GM11168 (cell line): ENCODE results near the gene NPIPB4.
"Not testable (repeated sequence)": the region's sequence is repeated elsewhere in the genome, so short reads cannot be mapped to it uniquely, and the experiment has no call there.

ENCODE experiments used
- in situ Hi-C: fragments of 300-500 bp; cut with MboI; formaldehyde crosslinking; loops from one replicate; pipeline ENCODE4 v1.12.0; 2022; ENCODE audit warnings: low sequenced_read_pairs; ENCODE audit not compliant: unreplicated experiment

Gene NPIPB4

DNA sequence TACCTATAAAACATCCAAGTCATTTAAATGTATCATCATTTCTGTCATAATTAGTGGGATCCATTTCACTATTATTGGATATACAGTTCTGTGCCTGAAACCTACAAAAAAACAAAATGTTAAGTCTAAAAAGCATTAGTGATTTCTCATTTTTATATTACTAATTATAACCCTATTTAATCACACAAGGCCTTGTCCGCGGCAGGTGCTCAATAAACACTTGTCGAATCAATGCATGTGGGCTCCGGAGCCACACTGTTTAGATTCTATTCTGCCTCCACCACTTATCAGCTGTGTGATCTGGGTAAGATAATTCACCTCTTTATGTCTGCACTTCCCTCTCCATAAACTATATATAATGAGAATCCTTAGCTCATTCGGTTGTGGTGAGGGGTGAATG lies at the start of gene NPIPB4:
Gene NPIPB4 (minus strand): TSS at position 101 of the 400 bp plus-strand sequence. CDS start 378 bp downstream, outside the sequence.
- in situ Hi-C loops: not testable (repeated sequence)

DNA sequence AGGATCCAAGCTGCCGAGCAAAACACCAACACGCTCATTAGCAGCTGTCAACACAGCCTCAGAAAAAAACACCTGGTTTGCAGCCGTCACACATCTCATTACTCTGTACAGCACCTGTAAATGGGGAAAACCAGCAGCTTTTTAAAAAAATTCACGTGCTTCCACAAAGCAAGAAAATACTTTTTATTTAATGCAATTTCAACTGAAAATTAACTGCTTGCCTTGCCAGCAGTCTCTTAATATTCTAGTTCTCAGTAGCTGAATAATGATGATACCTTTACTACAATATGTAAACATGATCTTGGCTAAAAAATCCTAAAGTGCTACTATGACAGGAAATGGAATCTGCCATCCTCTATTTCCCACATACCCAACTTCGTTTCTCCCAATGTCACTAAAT lies 41.4 kb upstream of the NPIPB4 start:
- in situ Hi-C loops: not testable (repeated sequence)

DNA sequence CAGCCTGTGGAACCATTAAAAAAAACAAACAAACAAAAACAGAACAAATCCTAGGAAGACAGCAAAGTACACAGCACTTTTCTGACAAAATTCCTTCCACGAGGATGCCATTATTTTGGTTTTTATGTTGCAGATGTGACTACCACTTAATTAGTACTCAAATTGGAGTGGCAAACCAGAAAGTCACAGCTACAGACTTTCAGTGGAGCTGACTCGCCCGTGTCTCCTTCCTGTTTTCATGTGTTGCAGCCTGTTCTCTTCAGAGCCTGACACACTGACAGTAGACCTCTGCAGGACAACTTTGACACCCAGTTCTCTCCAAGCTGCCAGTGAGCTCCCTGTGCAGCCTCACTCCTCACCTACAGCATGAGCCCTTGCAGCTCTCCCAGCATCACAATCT lies 24.4 kb upstream of the NPIPB4 start:
- in situ Hi-C loops: not testable (repeated sequence)

DNA sequence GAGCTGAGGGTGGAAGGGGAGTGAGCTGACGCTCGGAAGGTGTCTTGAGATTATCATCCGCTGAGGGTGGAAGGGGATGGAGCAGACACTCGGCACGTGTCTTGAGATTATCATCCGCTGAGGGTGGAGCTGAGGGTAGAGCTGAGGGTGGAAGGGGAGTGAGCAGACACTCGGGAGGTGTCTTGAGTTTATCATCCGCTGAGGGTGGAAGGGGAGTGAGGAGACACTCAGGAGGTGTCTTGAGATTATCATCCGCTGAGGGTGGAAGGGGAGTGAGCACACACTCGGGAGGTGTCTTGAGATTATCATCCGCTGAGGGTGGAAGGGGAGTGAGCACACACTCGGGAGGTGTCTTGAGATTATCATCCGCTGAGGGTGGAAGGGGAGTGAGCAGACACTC lies 20.4 kb downstream of the NPIPB4 start:
- in situ Hi-C loops: not testable (repeated sequence)

DNA sequence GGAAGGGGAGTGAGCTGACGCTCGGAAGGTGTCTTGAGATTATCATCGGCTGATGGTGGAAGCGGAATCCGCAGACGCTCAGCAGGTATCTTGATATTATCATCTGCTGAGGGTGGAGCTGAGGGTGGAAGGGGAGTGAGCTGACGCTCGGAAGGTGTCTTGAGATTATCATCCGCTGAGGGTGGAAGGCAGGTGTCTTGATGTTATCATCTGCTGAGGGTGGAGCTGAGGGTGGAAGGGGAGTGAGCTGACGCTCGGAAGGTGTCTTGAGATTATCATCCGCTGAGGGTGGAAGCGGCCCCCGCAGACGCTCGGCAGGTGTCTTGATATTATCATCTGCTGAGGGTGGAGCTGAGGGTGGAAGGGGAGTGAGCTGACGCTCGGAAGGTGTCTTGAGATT lies 21.2 kb downstream of the NPIPB4 start:
- in situ Hi-C loops: not testable (repeated sequence)

DNA sequence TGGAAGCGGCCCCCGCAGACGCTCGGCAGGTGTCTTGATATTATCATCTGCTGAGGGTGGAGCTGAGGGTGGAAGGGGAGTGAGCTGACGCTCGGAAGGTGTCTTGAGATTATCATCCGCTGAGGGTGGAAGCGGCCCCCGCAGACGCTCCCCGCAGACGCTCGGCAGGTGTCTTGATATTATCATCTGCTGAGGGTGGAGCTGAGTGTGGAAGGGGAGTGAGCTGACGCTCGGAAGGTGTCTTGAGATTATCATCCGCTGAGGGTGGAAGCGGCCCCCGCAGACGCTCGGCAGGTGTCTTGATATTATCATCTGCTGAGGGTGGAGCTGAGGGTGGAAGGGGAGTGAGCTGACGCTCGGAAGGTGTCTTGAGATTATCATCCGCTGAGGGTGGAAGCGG lies 21.8 kb downstream of the NPIPB4 start:
- in situ Hi-C loops: not testable (repeated sequence)

DNA sequence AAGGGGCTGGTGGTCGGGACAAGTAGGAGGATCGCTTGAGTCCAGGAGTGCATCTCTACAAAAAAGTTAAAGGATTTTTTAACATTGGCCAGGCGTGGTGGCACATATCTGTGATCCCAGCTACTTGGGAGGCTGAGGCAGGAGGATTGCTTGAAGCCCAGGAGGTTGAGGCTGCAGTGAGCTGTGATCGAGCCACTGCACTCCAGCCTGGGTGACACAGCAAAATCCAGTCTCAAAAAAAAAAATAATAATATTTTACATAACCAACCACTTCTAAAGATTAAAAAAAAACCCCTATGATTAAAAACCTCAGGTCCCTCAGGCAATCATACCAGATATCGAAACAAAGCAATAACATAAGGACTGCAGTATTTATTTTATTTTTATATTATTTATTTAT lies 23.3 kb downstream of the NPIPB4 start:
- in situ Hi-C loops: not testable (repeated sequence)

DNA sequence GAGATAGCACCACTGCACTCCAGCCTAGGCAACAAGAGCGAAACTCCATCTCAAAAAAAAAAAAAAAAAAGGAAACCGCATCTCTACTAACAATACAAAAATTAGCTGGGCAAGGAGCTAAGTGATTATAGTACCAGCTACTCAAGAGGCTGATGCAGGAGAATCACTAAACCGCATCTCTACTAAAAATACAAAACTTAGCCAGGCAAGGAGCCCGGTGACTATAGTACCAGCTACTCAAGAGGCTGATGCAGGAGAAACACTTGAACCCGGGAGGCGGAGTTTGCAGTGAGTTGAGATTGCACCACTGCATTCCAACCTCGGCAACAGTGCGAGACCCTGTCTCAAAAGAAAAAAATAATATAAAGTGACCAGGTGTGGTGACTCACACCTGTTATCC lies 27.6 kb downstream of the NPIPB4 start:
- in situ Hi-C loops: loop anchor here (10.0 kb wide), 1 partner anchor 115 kb away; no protein-coding TSS in a partner anchor

DNA sequence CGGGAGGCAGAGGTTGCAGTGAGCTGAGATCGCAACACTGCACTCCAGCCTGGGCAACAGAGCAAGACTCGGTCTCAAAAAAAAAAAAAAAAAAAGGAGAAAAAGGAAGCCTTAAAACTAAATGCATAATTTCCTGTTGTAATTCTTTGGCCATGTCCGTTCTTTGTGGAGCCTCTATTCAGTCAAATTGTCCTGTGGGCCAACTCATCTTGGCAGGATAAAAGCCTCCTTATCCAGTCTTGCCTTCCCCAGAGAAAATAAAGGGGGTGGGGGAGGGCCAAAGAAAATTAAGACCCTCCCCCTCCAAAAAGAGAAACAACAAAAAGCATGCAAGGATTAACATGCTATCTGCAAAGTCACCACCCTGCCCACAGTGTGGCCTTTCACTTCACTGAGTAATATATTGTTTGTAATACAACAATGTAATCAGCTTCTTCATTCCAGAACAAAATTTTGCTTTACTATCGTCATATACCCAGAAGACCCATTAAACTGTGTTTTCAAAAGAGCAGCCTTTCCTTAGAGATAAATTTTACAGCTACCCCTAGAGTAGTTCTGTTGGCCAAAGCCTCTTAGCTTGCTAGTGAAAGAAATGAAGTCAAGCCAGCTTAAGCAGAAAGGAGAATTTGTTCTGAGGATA lies 31.4 kb downstream of the NPIPB4 start:
- in situ Hi-C loops: loop anchor here (10.0 kb wide), 1 partner anchor 119 kb away; no protein-coding TSS in a partner anchor

DNA sequence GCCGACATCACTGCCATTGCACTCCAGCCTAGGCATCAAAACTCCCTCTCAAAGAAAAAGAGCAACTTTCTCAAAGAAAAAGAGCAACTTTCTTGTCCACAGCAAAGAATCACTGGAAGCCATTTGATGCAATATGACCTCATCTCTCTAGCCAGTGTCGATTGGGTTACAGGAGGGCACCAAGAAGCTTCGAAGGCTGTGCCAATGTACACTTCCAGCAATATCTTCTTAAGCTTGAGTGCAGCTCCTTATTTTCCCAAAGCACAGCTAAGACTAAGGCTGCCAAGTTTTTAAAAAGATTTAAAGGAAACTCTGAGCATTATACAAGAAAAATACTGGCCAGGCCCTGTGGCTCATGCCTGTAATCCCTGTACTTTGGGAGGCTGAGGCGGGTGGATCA lies 32.0 kb downstream of the NPIPB4 start:
- in situ Hi-C loops: loop anchor here (10.0 kb wide), 1 partner anchor 119 kb away; no protein-coding TSS in a partner anchor

DNA sequence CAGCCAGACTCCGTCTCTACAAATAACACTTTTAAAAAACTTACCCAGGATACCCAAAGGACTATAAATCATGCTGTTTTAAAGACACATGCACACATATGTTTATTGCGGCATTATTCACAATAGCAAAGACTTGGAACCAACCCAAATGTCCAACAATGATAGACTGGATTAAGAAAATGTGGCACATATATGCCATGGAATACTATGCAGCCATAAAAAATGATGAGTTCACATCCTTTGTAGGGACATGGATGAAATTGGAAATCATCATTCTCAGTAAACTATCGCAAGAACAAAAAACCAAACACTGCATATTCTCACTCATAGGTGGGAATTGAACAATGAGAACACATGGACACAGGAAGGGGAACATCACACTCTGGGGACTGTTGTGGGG lies 34.3 kb downstream of the NPIPB4 start:
- in situ Hi-C loops: loop anchor here (10.0 kb wide), 1 partner anchor 122 kb away; no protein-coding TSS in a partner anchor

DNA sequence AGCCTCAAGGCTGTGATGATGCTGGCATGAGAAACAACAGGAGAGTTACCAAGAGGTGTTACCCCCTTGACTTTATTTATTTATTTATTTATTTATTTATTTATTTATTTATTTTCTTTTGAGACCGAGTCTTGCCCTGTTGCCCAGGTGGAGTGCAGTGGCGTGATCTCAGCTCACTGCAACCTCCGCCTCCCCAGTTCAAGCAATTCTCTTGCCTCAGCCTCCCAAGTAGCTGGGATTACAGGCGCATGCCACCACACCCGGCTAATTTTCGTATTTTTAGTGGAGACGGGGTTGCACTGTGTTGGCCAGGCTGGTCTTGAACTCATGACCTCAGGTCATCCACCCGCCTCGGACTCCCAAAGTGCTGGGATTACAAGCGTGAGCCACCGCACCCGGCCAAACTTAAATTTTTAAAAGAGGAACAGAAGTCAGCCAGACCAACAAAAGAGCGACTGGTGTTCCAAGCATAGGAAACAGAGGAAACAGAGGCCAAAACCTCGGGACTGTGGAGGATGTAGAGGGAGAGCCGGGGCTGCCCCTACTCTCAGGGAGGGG lies 36.6 kb downstream of the NPIPB4 start:
- in situ Hi-C loops: loop anchor here (10.0 kb wide), 1 partner anchor 124 kb away; no protein-coding TSS in a partner anchor

DNA sequence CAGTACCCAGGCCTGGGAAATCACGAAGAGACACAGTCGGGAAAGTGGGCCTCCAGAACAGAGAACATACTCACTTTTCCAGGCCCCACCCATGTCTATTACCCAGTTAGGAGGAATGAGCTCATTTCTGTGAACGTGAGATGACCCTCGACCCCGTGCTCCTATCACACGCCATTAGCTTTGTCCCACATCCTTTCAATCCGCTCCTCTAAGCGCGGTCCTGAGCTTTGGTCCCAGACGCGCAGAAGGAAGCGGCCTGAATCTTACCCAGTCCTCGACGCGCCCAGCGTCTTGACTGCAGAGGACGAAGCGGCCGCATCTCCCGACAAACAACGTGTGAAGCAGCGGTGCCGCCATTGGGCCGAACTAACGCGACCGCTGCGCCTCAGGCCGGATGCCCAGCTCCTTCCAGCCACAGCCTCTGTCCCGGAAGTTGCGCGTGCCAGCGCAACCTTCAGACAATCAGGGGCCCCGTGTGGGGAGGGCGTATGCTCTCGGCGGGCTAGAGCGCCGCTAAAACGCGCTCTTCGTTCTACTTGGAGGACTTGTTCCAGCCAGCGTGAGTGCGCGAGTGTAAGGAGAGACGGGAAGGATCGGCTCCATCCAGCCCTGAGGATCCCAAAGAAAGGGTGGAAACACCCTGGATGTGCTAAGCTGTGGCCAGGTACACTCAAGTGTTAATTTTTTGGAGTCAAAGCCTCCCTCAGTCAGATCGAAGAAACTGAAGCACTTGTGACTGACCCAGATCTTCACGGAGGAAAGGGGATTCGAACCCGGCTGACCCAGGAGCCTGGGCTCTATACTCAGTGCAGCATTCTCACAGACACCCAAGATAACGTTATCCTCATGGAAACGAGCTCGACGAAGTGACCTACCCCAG lies 37.3 kb downstream of the NPIPB4 start:
- in situ Hi-C loops: loop anchor here (10.0 kb wide), 1 partner anchor 125 kb away; no protein-coding TSS in a partner anchor

DNA sequence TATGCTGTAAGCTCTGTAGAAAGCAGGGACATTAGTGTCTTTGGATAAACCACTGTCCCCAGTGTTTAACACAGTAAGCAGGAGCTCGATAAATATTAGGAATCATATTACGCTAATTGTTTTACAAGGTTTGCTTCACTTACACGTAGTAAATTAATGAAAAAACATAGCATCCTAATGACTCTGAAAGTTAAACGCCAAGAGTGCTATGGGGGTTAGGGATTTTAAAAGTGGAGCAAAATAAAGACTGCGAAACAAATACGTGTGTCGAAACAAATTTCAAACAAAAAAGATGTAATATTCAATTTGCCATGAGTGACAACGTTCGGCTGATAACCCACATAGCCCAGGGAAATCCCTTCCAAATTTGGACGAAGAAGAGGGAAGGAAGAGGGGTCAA lies 37.9 kb downstream of the NPIPB4 start:
- in situ Hi-C loops: loop anchor here (10.0 kb wide), 1 partner anchor 125 kb away; no protein-coding TSS in a partner anchor

DNA sequence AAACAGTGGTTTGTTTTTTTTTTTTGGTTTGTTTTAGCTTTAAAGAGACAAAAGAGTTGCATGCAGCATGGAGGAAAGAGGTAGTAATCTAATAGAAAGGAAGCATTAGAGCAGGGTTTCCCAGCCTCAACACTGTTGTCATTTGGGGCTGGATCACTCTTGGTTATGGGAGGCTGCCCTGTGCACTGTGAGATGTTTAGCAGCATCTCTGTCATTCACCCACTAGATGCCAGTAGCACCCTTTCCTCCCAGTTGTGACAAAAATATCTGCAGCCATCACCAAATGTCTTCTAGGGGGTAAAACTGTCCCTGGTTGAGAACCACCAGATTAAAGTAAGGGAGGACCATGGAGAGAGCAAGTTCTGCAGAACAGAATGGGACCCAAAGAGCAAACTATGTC lies 40.5 kb downstream of the NPIPB4 start:
- in situ Hi-C loops: not testable (repeated sequence)

DNA sequence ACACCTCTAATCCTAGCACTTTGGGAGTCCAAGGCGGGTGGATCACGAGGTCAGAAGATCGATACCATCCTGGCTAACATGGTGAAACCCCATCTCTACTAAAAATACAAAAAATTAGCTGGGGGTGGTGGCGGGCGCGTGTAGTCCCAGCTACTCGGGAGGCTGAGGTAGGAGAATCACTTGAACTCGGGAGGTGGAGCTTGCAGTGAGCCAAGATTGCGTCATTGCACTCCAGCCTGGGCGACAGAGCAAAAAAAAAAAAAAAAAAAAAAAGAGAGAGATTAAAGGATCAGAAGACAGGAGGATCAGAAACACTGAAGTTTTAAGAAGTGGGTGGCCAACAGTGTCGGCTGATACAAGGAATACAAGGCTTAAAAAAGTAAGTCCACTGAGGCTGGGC lies 41.9 kb downstream of the NPIPB4 start:
- in situ Hi-C loops: not testable (repeated sequence)

DNA sequence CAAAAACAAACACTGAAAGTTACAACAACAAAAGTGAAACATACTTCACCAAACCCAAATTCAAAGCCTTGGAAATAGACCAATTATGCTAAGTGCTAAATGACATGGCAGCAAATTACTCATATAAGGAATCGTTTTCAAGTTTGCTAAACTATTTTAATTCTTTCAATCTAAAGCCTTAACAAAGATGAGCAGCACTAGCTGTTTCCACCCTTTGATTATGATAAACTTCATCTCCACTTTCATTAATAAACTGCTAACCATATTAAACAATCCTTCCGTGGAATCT lies 55.2 kb downstream of the NPIPB4 start:
- in situ Hi-C loops: not testable (repeated sequence)

DNA sequence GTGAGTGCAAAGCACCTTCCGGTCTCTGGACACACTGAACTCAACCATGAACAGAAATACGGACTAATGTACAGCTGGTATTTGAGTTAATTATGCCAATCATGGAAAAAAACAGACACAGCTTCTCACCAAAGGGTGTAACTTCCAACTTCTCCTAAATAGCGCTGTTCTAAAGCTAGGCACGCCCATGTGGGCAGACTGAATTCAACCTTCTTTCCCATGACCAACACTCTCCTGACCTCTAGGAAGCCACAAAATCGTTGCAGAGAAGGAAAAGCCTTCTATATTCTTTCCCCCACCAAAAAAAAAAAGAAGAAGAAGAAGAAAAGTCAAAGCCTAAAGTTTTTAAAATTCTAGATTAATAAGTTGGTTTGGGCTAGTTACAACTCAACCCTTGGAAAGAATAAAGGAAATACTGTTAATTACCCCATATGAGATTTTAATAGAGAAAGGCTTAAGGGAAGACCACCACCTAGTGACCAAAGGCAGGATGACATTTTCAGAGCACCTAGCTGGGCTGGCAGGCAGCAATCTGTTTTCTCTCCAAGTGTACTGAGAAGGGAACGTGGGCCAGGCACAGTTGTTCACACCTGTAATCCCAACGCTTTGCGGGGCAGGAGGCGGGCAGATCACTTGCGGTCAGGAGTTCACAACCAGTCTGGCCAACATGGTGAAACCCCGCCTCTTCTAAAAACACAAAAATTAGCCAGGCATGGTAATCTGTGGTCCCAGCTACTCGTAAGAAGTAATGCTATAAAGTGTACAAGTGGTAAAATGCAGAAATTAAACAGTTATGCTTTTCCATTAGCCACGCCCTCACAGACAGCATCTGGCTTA lies 55.8 kb downstream of the NPIPB4 start:
- in situ Hi-C loops: not testable (repeated sequence)

DNA sequence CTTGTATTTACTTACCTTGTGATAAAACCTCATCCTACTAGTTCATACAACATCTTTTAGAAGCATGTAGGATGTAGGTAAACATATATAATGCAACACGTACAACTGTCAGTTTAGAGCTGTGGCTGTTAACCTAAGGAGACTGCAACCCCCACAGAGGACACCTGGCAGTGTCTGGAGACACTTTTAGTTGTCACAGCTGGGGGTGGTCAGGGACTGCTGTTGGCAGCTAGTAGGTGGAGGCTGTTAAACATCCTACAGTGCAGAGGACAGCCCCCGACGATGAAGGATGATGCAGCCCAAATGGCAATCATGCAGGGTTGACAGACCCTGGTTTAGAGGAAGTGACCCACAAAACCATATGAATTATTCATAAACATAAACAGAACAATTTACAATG lies 59.0 kb downstream of the NPIPB4 start:
- in situ Hi-C loops: loop anchor here (5.0 kb wide), 1 partner anchor 814 kb away; no protein-coding TSS in a partner anchor

DNA sequence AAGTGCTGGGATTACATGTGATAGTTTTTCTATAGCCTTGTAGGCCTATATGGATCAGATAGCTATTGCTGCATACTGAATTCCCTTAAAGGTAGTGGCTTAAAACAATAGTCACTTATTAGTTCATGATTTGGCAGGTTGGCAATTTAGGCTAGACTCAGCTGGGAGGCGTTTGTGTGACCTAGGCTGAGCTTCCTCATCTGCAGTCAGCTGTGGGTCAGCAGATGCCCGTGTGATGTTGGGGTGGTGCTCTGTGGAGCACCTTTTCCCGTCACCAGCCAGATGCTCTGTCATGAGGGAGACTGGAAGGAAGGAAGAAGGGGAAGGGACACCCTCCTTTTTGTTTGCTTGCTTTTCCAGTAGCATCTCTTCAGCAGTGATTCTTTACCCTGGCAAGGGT lies 64.2 kb downstream of the NPIPB4 start:
- in situ Hi-C loops: not testable (repeated sequence)
